Measurements from ENCODE around the gene WDR20. TPM values are rescaled to one million over a fixed set of nuclear protein-coding genes. Genes with fewer than 3 reads are reported as not detected.
A peak's percentile ranks its signal among the peaks of the same experiment; 100 is the strongest.

Gene WDR20
- total and polyA plus RNA-seq, 2 donors (not counting 3 experiments of a cell fraction or from before 2014, with no cell fraction given) = 12.2 to 22.4 TPM

- DNase-seq (ENCODE audit: low read depth, low spot score) = no peak
- no peak overlapping the region for H3K4me2 ChIP-seq (ENCODE audit: insufficient read depth, low read length)
- intact Hi-C loops (cut with micrococcal nuclease) (no loop called here), dilution Hi-C loops (cut with MboI; ENCODE audit: extremely low pct_ligation_motif_present, low sequenced_read_pairs) (no loop called here)
- H3K9ac ChIP-seq (replicated peaks; ENCODE audit: extremely low read depth, insufficient read depth, low read length) = no peak overlapping the region
- H2AFZ ChIP-seq (ENCODE audit: low read depth, low read length) = no peak overlapping the region
- no peaks in the 10 kb centered on the region for H3K4me1 ChIP-seq (ENCODE audit: control insufficient read depth, extremely low read depth, insufficient read depth, low read length)
- no peak for FAIRE-seq
- H4K20me1 ChIP-seq (replicated peaks; ENCODE audit: control insufficient read depth, extremely low read depth, insufficient read depth, low read length) = no peaks in the 10 kb centered on the region
- no peaks in the 10 kb centered on the region for H3K27me3 ChIP-seq (ENCODE audit: control insufficient read depth in 2 of 2, insufficient read depth in 2 of 2, low read length in 2 of 2)
- no peaks in the 10 kb centered on the region for H3K36me3 ChIP-seq (ENCODE audit: control insufficient read depth in 2 of 2, extremely low read depth in 1 of 2, insufficient read depth in 2 of 2, low read length in 2 of 2)
- peaks cover 46% of the 10 kb centered on the region for H3K79me2 ChIP-seq (ENCODE audit: control insufficient read depth, insufficient read depth, low read length)
- ChIA-PET POLR2A (no interaction called here), CTCF (interaction anchor here (1.1 to 2.1 kb wide), 4 partner anchors 10 to 133 kb away, joined by 3 to 6 read pairs (median 3); no protein-coding TSS in a partner anchor)
- no peaks in the 10 kb centered on the region for H3K9me3 ChIP-seq (replicated peaks; ENCODE audit: control insufficient read depth, insufficient read depth, low read length)
- no peaks in the 10 kb centered on the region for H3K9me1 ChIP-seq (replicated peaks; ENCODE audit: control insufficient read depth, extremely low read depth, insufficient read depth, low read length)
- TF ChIP-seq MAX (IDR thresholded peaks at IDR 0.05; ENCODE audit: insufficient read depth, insufficient read length) = no peak
- no peak for TF ChIP-seq JUN (IDR thresholded peaks at IDR 0.05; ENCODE audit: borderline replicate concordance, insufficient read depth, insufficient read length, low read depth)
- no peak for TF ChIP-seq MYC (IDR thresholded peaks at IDR 0.05; ENCODE audit: low read depth, low read length)
- no peak for TF ChIP-seq CTCF (IDR thresholded peaks at IDR 0.05; ENCODE audit: extremely low read depth in 1 of 2, insufficient read depth in 1 of 2, low read depth in 1 of 2, low read length in 2 of 2)
- BruUV-seq (replicated peaks) = no TSS peak
- H3K4me3 ChIP-seq (replicated peaks in 1 of 3; ENCODE audit: insufficient read depth in 1 of 3, low read depth in 1 of 3, low read length in 3 of 3) = no peak overlapping the region
- no peak overlapping the region for H3K27ac ChIP-seq (ENCODE audit: insufficient read depth, low read depth, low read length)
Measured at GRCh38 chr14:102181187-102181586, 41.5 kb downstream of the WDR20 start.

DNA sequence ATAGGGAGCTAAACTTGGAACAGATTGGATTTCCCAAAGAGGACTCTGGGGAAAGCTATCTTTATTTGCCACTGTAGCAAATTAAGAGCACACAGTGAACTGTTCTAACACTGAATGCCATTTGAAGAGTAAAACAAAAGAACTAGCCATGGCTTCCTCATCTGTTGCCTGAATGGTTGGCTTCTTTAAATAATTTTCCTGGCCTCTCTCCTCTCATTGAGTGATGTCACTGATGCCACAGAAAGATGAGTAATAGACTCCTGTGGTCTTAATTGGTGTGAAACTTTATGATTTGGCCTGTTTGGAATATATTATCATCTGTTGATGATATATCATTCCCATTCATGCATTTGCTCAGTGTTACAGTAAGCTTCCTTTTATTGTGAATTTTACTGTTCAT lies 42.5 kb downstream of the WDR20 start:
- no peak overlapping the region for H3K4me2 ChIP-seq (ENCODE audit: insufficient read depth, low read length)
- H3K9ac ChIP-seq (replicated peaks; ENCODE audit: extremely low read depth, insufficient read depth, low read length) = no peak overlapping the region
- ChIA-PET POLR2A (no interaction called here), CTCF (interaction anchor here (0.6 to 2.1 kb wide), 3 partner anchors 11 to 86 kb away, joined by 3 to 6 read pairs (median 3); no protein-coding TSS in a partner anchor)
- H3K4me1 ChIP-seq (ENCODE audit: control insufficient read depth, extremely low read depth, insufficient read depth, low read length) = no peaks in the 10 kb centered on the region
- H4K20me1 ChIP-seq (replicated peaks; ENCODE audit: control insufficient read depth, extremely low read depth, insufficient read depth, low read length) = no peaks in the 10 kb centered on the region
- H3K27ac ChIP-seq (ENCODE audit: insufficient read depth, low read depth, low read length) = no peak overlapping the region
- H3K9me1 ChIP-seq (replicated peaks; ENCODE audit: control insufficient read depth, extremely low read depth, insufficient read depth, low read length) = no peaks in the 10 kb centered on the region
- H3K9me3 ChIP-seq (replicated peaks; ENCODE audit: control insufficient read depth, insufficient read depth, low read length) = no peaks in the 10 kb centered on the region
- intact Hi-C loops (cut with micrococcal nuclease) (no loop called here), dilution Hi-C loops (cut with MboI; ENCODE audit: extremely low pct_ligation_motif_present, low sequenced_read_pairs) (no loop called here)
- peaks cover 46% of the 10 kb centered on the region for H3K79me2 ChIP-seq (ENCODE audit: control insufficient read depth, insufficient read depth, low read length)
- no peak overlapping the region for H2AFZ ChIP-seq (ENCODE audit: low read depth, low read length)
- FAIRE-seq = peak; percentile 37
- peak; percentile 26 for DNase-seq (ENCODE audit: low read depth, low spot score)
- TF ChIP-seq GATA2 (IDR thresholded peaks at IDR 0.05; ENCODE audit: insufficient read depth, insufficient read length, low read depth, low read length) = no peak
- TF ChIP-seq EZH2 (IDR thresholded peaks at IDR 0.05; ENCODE audit: borderline replicate concordance, low read depth, low read length, severe bottlenecking) = no peak
- TF ChIP-seq FOS (IDR thresholded peaks at IDR 0.05; ENCODE audit: borderline replicate concordance, insufficient read depth, low read length) = no peak
- TF ChIP-seq POLR2AphosphoS5 (IDR thresholded peaks at IDR 0.05; ENCODE audit: insufficient read depth, low read depth, low read length) = no peak
- TF ChIP-seq MYC (IDR thresholded peaks at IDR 0.05; ENCODE audit: low read depth, low read length) = no peak
- no peak for TF ChIP-seq MAX (IDR thresholded peaks at IDR 0.05; ENCODE audit: insufficient read depth, insufficient read length)
- TF ChIP-seq JUN (IDR thresholded peaks at IDR 0.05; ENCODE audit: borderline replicate concordance, insufficient read depth, insufficient read length, low read depth) = no peak
- no peak for TF ChIP-seq POLR2A (IDR thresholded peaks at IDR 0.05; ENCODE audit: low read depth, low read length)
- no peak overlapping the region for H3K4me3 ChIP-seq (replicated peaks in 1 of 3; ENCODE audit: insufficient read depth in 1 of 3, low read depth in 1 of 3, low read length in 3 of 3)
- H3K36me3 ChIP-seq (ENCODE audit: control insufficient read depth in 2 of 2, extremely low read depth in 1 of 2, insufficient read depth in 2 of 2, low read length in 2 of 2) = no peaks in the 10 kb centered on the region
- no TSS peak for BruUV-seq (replicated peaks)
- H3K27me3 ChIP-seq (ENCODE audit: control insufficient read depth in 2 of 2, insufficient read depth in 2 of 2, low read length in 2 of 2) = no peaks in the 10 kb centered on the region
